ENCODE results near the gene GORASP1.
A peak's percentile ranks its signal among the peaks of the same experiment; 100 is the strongest.

GORASP1 gene

GRCh38 chr3:39125841-39126500, 18.5 kb upstream of the GORASP1 start:
- DNase-seq (ENCODE audit: low spot score): no peak

- no peak for DNase-seq (ENCODE audit: low spot score)
Observed at GRCh38 chr3:39124876-39125840, 17.7 kb upstream of the GORASP1 start.

DNA sequence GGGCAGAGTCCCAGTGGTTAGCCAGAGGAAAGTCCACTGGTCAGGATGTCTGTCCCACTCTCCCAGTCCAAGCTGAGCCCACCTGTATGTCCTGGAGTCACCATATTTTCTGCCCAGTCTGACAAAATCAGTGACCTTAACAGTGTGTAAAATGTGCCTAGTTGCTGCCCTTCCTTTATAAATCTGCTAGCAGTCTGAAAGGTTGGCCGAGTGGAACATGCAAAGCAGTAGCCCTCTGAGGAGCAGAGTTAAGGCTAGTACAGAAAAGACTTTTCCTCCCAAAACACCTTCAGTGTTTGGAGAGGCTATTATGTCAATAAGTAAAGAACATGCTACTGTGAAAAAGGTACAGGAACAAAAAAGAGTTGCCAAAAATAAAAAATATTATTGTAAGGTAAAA, 15.4 kb upstream of the GORASP1 start:
- no peak for DNase-seq (ENCODE audit: low spot score)

DNA sequence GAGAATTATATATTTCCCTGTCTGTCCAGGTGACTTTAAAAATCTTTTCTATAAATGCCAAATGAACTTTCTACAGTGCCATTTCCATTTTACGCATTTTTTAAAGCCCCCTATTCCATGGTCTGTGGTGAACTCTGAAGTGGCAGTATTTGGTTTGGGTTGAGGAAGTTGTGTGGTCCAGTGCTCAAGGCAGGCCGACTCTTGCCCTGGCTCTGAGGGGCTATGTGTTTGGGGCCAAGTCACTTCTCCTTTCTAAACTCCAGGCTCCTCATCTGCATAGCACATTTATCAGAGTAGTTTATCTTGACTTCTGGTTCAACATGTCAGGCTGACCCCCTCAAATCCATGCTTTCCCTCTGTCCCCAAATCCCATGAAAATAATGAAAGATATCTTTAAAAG, 14.2 kb upstream of the GORASP1 start:
- DNase-seq (ENCODE audit: low spot score): no peak

DNA sequence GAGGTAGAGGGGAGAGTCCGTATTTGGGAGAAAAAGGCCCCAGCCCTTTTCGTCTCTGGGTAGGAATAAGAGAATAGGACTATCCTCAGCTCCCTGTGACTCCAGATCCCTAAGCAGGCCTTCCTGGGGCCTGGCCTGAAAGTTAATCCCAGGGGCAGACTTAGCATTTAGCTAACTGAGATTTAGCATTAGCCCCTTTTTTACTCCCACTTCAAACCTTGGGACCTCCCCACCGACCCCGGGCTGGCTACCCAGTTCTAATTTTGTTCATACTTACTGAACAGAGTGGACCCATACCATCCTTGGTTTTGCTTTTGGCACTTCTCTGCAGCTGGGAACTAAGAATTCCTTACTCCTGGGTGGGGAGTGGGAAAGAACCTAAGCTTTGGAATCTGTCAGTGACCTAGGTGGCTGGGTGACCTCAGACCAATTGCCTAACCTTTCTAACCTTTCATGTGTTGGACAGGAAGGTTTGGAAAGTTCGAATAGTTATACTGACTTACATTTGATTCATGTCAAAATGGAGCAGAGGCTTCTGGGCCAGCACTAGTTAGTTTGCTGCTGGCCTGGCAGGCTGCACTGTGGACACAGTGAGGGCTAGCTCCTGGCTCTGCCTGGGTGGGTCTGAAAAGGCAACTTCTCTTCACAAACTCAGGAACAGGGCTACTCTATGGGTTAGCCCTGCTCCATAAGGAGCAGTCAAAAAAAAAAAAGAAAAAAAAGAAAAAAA, 11.7 kb upstream of the GORASP1 start:
- DNase-seq (ENCODE audit: low spot score): no peak

GRCh38 chr3:39118079-39118478, 10.7 kb upstream of the GORASP1 start:
- DNase-seq (ENCODE audit: low spot score): no peak

DNA sequence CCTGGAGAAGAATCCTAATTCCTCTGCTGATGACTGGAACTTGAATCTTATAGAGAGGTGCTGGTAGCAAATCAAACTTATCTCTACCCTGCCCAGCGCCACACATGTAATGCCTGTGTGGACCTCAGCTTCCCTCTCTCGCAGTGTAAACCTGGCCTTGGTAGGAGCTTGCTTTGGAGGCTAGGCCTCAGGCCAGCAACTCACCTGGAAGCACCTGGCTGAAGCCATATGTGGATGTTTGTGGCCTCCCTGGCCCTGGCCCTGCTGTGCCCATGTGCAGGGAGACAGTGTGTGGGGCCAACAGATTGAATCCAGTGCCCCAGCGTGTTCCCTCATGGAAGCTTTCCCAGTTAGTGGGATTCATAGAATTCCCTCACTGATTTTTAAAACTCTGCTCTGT, 8.4 kb upstream of the GORASP1 start:
- DNase-seq (ENCODE audit: low spot score): no peak

DNA sequence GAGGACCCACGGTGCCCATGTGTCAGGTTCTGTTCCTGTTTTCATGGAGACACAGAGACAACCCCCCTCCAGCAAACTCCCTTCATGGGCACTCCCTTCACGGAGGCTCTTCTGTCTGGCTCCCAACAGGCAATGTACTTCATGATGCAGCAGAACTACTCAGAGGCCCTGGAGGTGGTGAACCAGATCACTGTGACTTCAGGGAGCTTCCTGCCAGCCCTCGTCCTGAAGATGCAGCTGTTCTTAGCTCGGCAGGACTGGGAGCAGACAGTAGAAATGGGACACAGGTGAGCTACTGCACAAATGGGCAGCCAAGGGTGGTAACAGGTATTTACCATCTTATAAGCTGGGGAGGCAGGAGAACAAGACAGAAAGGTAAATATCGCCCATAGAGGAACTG, 7.0 kb upstream of the GORASP1 start:
- no peak for DNase-seq (ENCODE audit: low spot score)

DNA sequence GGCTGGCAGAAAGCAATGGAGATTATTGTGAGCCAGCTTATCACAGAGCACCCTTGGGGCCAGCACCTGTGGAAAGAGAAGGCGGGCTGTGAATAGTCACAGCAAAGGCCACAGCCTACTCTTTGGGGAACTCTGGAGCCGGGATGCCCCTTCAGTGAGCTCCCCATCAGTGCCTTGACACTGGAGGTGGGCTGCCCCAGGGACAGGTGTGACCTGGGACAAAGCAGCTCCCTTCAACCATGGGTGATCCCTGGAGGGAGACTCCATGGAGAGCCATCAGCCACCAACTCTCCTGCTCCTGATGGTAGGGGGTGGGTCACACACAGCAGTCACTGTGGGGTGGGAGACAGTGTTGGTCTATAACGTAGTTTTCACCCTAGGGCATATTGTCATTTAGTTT, 5.9 kb upstream of the GORASP1 start:
- DNase-seq (ENCODE audit: low spot score): no peak

DNA sequence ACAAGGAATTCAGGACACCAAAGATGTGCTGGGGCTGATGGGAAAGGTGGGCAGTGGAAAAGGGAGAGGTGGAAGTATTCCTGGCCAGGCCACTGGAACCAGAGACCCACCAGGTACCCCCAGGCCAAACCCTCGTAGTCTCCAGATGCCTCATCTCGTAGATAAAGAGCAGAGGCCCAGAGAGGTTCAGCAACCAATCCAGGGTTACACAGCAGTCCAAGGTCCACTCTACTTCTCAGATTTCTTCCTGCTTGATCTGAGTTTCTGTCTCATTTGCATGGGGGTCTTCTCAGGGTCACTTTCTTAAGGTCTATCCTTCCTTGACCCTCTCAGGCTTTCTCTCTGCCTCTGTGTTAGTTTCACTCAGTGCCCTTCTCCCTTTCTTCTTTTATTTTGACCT, 5.1 kb upstream of the GORASP1 start:
- no peak for DNase-seq (ENCODE audit: low spot score)

DNA sequence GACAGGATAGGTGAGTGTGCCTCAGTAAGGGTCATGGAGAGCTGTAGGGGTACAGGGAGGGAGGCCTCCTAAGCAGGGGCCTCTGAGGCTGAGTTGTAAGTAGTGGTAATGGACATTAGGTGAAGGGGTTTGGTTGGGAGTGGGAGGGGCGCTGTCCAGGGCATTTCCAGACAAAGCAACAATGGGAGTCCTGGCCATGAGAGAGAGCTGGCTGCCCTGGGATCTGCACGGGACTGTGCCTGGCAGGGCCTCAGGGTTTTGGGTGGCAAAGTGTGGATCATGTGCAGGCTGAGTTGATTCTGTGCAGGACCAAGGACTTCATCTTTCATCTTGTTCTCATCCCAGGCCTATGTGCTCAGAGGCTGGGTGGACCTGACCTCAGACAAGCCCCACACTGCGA, 4.7 kb upstream of the GORASP1 start:
- no peak for DNase-seq (ENCODE audit: low spot score)

DNA sequence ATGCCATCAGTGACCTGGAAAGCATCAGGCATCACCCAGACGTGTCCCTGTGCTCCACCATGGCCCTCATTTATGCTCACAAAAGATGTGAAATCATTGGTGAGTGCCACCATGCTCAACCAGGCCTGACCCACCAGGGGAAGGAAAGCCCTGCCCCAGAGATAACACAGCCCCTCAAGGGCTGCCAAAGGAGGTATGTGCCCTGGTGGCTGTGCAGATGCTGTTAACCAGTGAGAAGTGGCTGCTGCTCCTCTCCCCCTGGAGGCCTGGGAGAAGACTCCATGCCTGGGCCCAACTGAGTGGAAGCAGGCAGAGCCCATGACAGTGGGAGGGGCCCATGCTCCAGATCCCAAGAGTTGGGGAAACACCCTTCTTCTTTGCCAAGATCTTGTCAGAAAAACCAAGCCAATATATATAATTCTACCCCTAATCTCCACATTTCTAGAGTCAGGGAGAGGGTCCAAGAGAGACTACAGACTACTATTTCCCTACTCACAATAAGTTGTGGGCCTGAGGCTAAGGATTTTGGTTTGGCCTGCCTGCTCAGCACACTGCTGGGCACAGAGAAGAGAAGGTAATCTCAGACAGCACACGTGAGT, 2.7 kb upstream of the GORASP1 start:
- DNase-seq (ENCODE audit: low spot score): no peak

DNA sequence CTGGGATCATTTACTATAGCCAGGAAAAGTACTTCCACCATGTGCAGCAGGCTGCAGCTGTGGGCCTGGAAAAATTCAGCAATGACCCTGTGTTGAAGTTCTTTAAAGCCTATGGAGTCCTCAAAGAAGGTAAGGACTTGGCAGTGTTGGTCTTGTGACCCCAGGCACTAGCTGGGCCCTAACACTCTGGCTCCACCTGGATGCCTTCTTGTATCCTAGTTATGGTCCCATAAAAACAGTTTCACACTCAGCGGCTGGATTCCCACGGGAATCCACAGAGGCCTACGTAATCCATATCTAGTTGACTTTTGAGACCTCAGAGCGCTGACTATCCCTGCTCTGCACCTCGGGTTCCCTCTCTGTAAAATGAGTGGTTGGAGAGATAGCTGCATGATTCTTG, 1.7 kb upstream of the GORASP1 start:
- no peak for DNase-seq (ENCODE audit: low spot score)

- DNase-seq (ENCODE audit: low spot score): no peak
Observed at GRCh38 chr3:39108200-39108710, 828 bp upstream of the GORASP1 start.

- DNase-seq (ENCODE audit: low spot score): peak; percentile 77
Observed at GRCh38 chr3:39106851-39107387, 508 bp downstream of the GORASP1 start.

DNA sequence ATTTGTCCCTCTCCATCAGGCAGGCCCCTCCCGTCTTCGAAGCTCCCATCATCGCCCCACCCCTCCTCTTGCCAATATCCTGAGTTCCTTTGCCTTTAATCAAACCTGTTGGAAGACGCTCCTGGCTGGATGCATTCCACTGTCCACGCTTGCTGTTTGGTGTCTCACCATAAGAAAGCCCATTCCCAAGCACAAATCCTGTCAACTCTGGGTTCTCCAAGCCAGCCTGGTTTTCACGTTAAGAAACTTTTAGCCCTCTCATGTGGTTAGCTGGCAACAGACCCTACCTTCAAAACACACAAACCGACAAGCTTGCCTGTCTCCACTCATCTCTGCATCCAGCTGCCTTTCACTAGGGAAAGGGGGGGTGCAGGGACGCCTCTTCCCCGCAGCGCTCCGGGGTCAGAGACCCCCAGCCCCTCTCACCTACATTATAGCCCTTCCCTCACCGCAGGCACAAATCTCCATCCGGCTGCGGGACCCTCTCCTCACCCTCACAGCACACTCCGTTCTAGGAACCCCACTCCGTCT, 1.1 kb downstream of the GORASP1 start:
- DNase-seq (ENCODE audit: low spot score): peak; percentile 41

- DNase-seq (ENCODE audit: low spot score): no peak
Observed at GRCh38 chr3:39105687-39106063, 1.8 kb downstream of the GORASP1 start.

DNA sequence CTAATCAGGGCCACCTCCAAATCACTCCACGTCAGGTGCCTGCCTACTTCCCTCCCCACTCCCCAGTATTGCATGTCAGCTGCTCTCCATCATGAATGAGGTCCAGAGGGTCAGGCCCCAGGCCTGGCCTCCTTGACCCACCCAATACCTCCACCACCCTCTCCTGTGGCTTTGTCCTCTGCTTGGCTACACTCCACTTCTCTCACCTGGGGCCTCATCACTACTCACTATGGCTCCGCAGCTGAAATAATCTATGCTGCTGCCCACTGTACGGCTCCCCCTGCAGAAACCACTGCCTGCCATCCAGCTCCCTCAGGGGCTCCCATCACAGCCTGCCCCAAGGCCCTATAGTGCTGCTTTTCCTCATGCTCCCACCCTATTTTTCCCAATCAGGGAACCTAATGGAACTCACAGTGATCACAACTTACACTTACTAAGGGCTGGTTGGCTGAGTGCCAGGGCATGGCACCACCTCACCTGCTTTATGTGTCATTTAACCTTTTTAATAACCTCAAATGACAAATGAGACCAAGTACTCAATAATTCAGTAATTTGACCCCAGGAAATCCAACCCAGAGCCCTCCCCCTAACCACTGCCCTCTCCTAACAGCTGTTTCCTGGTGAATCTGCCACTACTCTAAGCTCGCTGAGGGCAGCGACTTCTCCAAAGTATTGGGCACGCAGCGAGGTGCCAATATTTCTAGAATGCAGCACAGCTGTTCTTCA, 2.3 kb downstream of the GORASP1 start:
- DNase-seq (ENCODE audit: low spot score): no peak

DNA sequence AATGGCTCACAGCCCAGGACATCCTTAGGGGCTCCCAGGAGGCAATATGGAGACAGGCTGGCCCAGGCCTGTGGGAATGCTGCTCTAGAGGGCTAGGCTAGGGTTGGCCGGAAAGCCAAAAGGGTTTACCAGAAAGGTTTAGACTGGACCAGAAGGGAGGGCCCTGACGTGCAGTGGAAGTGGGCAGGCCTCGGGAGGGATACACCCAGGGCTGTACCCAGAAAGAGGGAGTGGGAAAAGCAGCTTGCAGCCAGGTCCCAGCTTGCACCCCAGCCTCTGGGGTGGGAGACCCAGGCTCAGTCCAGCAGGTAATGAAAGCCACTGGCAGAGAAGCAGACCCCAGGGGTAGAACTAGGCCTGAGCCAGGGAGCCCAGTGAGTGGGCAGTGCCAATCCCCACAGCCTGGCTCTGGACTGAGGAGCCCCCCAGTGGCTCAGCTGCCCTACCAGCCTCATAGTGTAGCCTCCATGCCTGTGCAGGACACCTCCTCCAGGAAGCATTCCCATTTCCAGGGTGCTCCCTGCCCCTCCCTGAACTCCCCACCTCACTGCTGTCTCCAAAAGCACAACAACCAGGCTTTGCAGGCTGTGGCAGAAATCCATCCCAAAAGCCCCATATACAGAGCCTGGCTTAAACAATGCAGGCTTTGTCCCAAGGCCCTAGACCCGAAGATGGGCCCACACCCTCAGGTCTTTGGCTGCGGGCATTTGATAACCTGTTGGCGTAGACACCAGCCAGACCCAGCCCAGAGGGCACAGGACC, 3.5 kb downstream of the GORASP1 start:
- DNase-seq (ENCODE audit: low spot score): no peak

DNA sequence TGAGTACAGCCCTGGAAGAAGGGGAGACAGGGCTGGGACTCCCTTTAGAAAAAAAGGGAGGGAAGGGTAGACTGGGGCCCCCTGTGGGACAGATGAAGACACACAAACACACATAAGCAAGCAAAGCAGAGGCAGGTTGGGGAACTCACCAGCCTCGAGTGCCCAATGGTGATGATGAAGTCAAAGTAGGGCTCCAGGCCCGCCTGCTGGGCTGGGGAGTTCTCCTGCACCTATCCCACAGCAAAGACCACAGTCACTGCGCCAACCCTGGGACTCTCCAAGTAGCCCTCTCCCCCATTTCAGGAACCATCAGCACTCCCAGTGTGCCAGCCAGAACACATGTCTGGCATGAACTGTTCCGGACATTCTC, 4.1 kb downstream of the GORASP1 start:
- no peak for DNase-seq (ENCODE audit: low spot score)
